ENCODE data around the gene FAM117A. TPM values are rescaled to one million over a fixed set of nuclear protein-coding genes. Genes with fewer than 3 reads are reported as not detected.
"Not testable (repeated sequence)": the region's sequence is repeated elsewhere in the genome, so short reads cannot be mapped to it uniquely, and the experiment has no call there.

The FAM117A gene
- total RNA-seq, 2 donors from 2014 or later, result 25.8 TPM

GRCh38 chr17:49739641-49740271 is 24.2 kb downstream of the FAM117A start:
- Mint-ChIP-seq H3K9me3 (no peaks in the 10 kb centered on the region), H3K27me3 (no peaks in the 10 kb centered on the region), H3K4me1 (peaks cover 64% of the 10 kb centered on the region), H3K27ac (peak overlapping the region; percentile 98), H3K4me3 (peak overlapping the region; percentile 95), H3K36me3 (ENCODE audit: low read depth) (peaks cover 9% of the 10 kb centered on the region)
- ATAC-seq (replicated peaks), result peak; percentile 88

GRCh38 chr17:49738456-49739163 is 25.3 kb downstream of the FAM117A start:
- ATAC-seq (replicated peaks), result no peak
- Mint-ChIP-seq H3K4me1 (peaks cover 67% of the 10 kb centered on the region), H3K4me3 (peak overlapping the region; percentile 95), H3K9me3 (no peaks in the 10 kb centered on the region), H3K36me3 (ENCODE audit: low read depth) (peaks cover 9% of the 10 kb centered on the region), H3K27ac (peak overlapping the region; percentile 98), H3K27me3 (no peaks in the 10 kb centered on the region)

GRCh38 chr17:49734515-49735490 is 29.1 kb downstream of the FAM117A start:
- no peak for ATAC-seq (replicated peaks)
- Mint-ChIP-seq H3K4me3 (no peak overlapping the region), H3K4me1 (peaks cover 52% of the 10 kb centered on the region), H3K27me3 (no peaks in the 10 kb centered on the region), H3K27ac (peak overlapping the region; percentile 98), H3K9me3 (no peaks in the 10 kb centered on the region), H3K36me3 (ENCODE audit: low read depth) (peaks cover 22% of the 10 kb centered on the region)

GRCh38 chr17:49731435-49731831 is 32.5 kb downstream of the FAM117A start:
- peaks cover 39% of the 10 kb centered on the region for H3K36me3 Mint-ChIP-seq (ENCODE audit: low read depth)
- H3K9me3 Mint-ChIP-seq, result no peaks in the 10 kb centered on the region
- peaks cover 33% of the 10 kb centered on the region for H3K4me1 Mint-ChIP-seq
- H3K4me3 Mint-ChIP-seq, result peak overlapping the region; percentile 33
- ATAC-seq (replicated peaks), result no peak
- peak overlapping the region; percentile 87 for H3K27ac Mint-ChIP-seq
- no peaks in the 10 kb centered on the region for H3K27me3 Mint-ChIP-seq

- Mint-ChIP-seq H3K27me3 (no peaks in the 10 kb centered on the region), H3K4me1 (peaks cover 32% of the 10 kb centered on the region), H3K9me3 (no peaks in the 10 kb centered on the region), H3K27ac (peak overlapping the region; percentile 87), H3K4me3 (peak overlapping the region; percentile 33), H3K36me3 (ENCODE audit: low read depth) (peaks cover 44% of the 10 kb centered on the region)
- ATAC-seq (replicated peaks), result peak; percentile 53
Measured at GRCh38 chr17:49730785-49731434, 33.0 kb downstream of the FAM117A start.

- no peak overlapping the region for H3K4me3 Mint-ChIP-seq
- H3K36me3 Mint-ChIP-seq (ENCODE audit: low read depth), result peaks cover 50% of the 10 kb centered on the region
- H3K4me1 Mint-ChIP-seq, result peaks cover 36% of the 10 kb centered on the region
- no peaks in the 10 kb centered on the region for H3K27me3 Mint-ChIP-seq
- no peak for ATAC-seq (replicated peaks)
- H3K27ac Mint-ChIP-seq, result peak overlapping the region; percentile 87
- no peaks in the 10 kb centered on the region for H3K9me3 Mint-ChIP-seq
Measured at GRCh38 chr17:49730078-49730784, 33.7 kb downstream of the FAM117A start.

GRCh38 chr17:49729069-49729468 is 34.9 kb downstream of the FAM117A start:
- no peaks in the 10 kb centered on the region for H3K27me3 Mint-ChIP-seq
- H3K27ac Mint-ChIP-seq, result peak overlapping the region; percentile 84
- no peak overlapping the region for H3K4me3 Mint-ChIP-seq
- no peak for ATAC-seq (replicated peaks)
- H3K9me3 Mint-ChIP-seq, result no peaks in the 10 kb centered on the region
- peaks cover 36% of the 10 kb centered on the region for H3K4me1 Mint-ChIP-seq
- peaks cover 60% of the 10 kb centered on the region for H3K36me3 Mint-ChIP-seq (ENCODE audit: low read depth)

- peaks cover 36% of the 10 kb centered on the region for H3K4me1 Mint-ChIP-seq
- H3K27me3 Mint-ChIP-seq, result no peaks in the 10 kb centered on the region
- no peak for ATAC-seq (replicated peaks)
- H3K27ac Mint-ChIP-seq, result peak overlapping the region; percentile 84
- no peaks in the 10 kb centered on the region for H3K9me3 Mint-ChIP-seq
- peaks cover 60% of the 10 kb centered on the region for H3K36me3 Mint-ChIP-seq (ENCODE audit: low read depth)
- H3K4me3 Mint-ChIP-seq, result no peak overlapping the region
Measured at GRCh38 chr17:49728425-49728824, 35.5 kb downstream of the FAM117A start.

- no peak for ATAC-seq (replicated peaks)
- H3K27ac Mint-ChIP-seq, result no peak overlapping the region
- H3K4me3 Mint-ChIP-seq, result no peak overlapping the region
- H3K36me3 Mint-ChIP-seq (ENCODE audit: low read depth), result peaks cover 61% of the 10 kb centered on the region
- no peaks in the 10 kb centered on the region for H3K27me3 Mint-ChIP-seq
- peaks cover 36% of the 10 kb centered on the region for H3K4me1 Mint-ChIP-seq
- H3K9me3 Mint-ChIP-seq, result no peaks in the 10 kb centered on the region
Measured at GRCh38 chr17:49727380-49727779, 36.6 kb downstream of the FAM117A start.

- H3K36me3 Mint-ChIP-seq (ENCODE audit: low read depth), result peaks cover 66% of the 10 kb centered on the region
- no peak for ATAC-seq (replicated peaks)
- peak overlapping the region; percentile 72 for H3K27ac Mint-ChIP-seq
- no peaks in the 10 kb centered on the region for H3K9me3 Mint-ChIP-seq
- H3K4me1 Mint-ChIP-seq, result peaks cover 27% of the 10 kb centered on the region
- no peak overlapping the region for H3K4me3 Mint-ChIP-seq
- H3K27me3 Mint-ChIP-seq, result no peaks in the 10 kb centered on the region
Measured at GRCh38 chr17:49725452-49726130, 38.3 kb downstream of the FAM117A start.

GRCh38 chr17:49724552-49724951 is 39.4 kb downstream of the FAM117A start:
- not testable (repeated sequence) for ATAC-seq (replicated peaks); H3K27me3 Mint-ChIP-seq; H3K9me3 Mint-ChIP-seq; H3K4me3 Mint-ChIP-seq
- peak overlapping the region; percentile 72 for H3K27ac Mint-ChIP-seq
- peaks cover 20% of the 10 kb centered on the region for H3K4me1 Mint-ChIP-seq
- H3K36me3 Mint-ChIP-seq (ENCODE audit: low read depth), result peaks cover 77% of the 10 kb centered on the region

GRCh38 chr17:49723423-49723822 is 40.5 kb downstream of the FAM117A start:
- Mint-ChIP-seq H3K27ac (peak overlapping the region; percentile 72), H3K27me3 (no peaks in the 10 kb centered on the region), H3K4me3 (no peak overlapping the region), H3K9me3 (no peaks in the 10 kb centered on the region), H3K4me1 (peaks cover 11% of the 10 kb centered on the region), H3K36me3 (ENCODE audit: low read depth) (peaks cover 79% of the 10 kb centered on the region)
- ATAC-seq (replicated peaks), result no peak

- Mint-ChIP-seq H3K27ac (no peak overlapping the region), H3K36me3 (ENCODE audit: low read depth) (peaks cover 81% of the 10 kb centered on the region), H3K9me3 (no peaks in the 10 kb centered on the region), H3K27me3 (no peaks in the 10 kb centered on the region), H3K4me3 (no peak overlapping the region), H3K4me1 (peaks cover 17% of the 10 kb centered on the region)
- no peak for ATAC-seq (replicated peaks)
Measured at GRCh38 chr17:49722066-49722465, 41.9 kb downstream of the FAM117A start.
